CD4-positive, CD25-positive, alpha-beta regulatory T cell (primary cell): Measurements from ENCODE around the gene LCORL. TPM values are rescaled to one million over a fixed set of nuclear protein-coding genes. Genes with fewer than 3 reads are reported as not detected.

ENCODE experiments used
- ATAC-seq, 2 donors: fragments of 150-1000 bp; cut with Tn5 transposase; one replicate each; pipeline ENCODE4 v1.10.0; 2021; ENCODE audit warnings: low read depth in 2 of 2, moderate number of reproducible peaks in 2 of 2, moderate library complexity in 1 of 2
- DNase-seq, 3 donors: peaks; one replicate each; pipeline versions ENCODE4 v3.0.0 to v3.0.0-alpha.2; 2012 to 2022; ENCODE audit warnings: mixed read lengths in 1 of 3
- H3K27ac ChIP-seq: one replicate; pipeline ENCODE4 v1.7.0; 2013; ENCODE audit warnings: mild to moderate bottlenecking, low read length; ENCODE audit not compliant: insufficient read depth, poor library complexity, severe bottlenecking
- H3K27me3 ChIP-seq: one replicate; pipeline ENCODE4 v1.7.0; 2013; ENCODE audit warnings: low read length; ENCODE audit not compliant: control insufficient read depth, insufficient read depth
- H3K36me3 ChIP-seq: one replicate; pipeline ENCODE4 v1.7.0; 2013; ENCODE audit warnings: mild to moderate bottlenecking, low read length, moderate library complexity; ENCODE audit not compliant: control insufficient read depth, insufficient read depth
- H3K4me1 ChIP-seq: 2 replicates; pipeline ENCODE4 v1.7.0; 2013; ENCODE audit warnings: mild to moderate bottlenecking, low read length; ENCODE audit not compliant: insufficient read depth, control insufficient read depth, poor library complexity, severe bottlenecking
- H3K4me3 ChIP-seq: one replicate; pipeline ENCODE4 v1.7.0; 2013; ENCODE audit warnings: low read depth, mild to moderate bottlenecking, low read length, moderate library complexity
- H3K9me3 ChIP-seq, 2 experiments: 1 replicate in 1 of 2; 2 replicates in 1 of 2; pipeline ENCODE4 v1.7.0; 2013; ENCODE audit warnings: low read length in 2 of 2, mild to moderate bottlenecking in 1 of 2, moderate library complexity in 1 of 2; ENCODE audit not compliant: control insufficient read depth in 2 of 2
- H3K27ac Mint-ChIP-seq, 3 donors: one replicate each; pipeline ENCODE4 v1.8.0; 2020 to 2022; ENCODE audit warnings: mild to moderate bottlenecking in 3 of 3, mixed read lengths in 3 of 3, moderate library complexity in 2 of 3
- H3K27me3 Mint-ChIP-seq: one replicate; pipeline ENCODE4 v1.8.0; 2022; ENCODE audit warnings: mild to moderate bottlenecking, mixed read lengths
- H3K36me3 Mint-ChIP-seq: one replicate; pipeline ENCODE4 v1.8.0; 2020; ENCODE audit warnings: mixed read lengths
- H3K4me1 Mint-ChIP-seq, 4 donors: one replicate each; pipeline ENCODE4 v1.8.0; 2020 to 2022; ENCODE audit warnings: mixed read lengths in 4 of 4, mild to moderate bottlenecking in 1 of 4
- H3K4me3 Mint-ChIP-seq, 4 donors: one replicate each; pipeline ENCODE4 v1.8.0; 2020 to 2022; ENCODE audit warnings: mild to moderate bottlenecking in 4 of 4, mixed read lengths in 4 of 4, moderate library complexity in 3 of 4
- H3K9me3 Mint-ChIP-seq, 7 donors: one replicate each; pipeline ENCODE4 v1.8.0; 2020 to 2022; ENCODE audit warnings: mixed read lengths in 7 of 7, mild to moderate bottlenecking in 3 of 7, moderate library complexity in 2 of 7
- polyA plus RNA-seq, 4 donors: library from polyadenylated mRNA; unstranded; fragments of 300-500 nt; fragmentation: Illumina TruSeq; gene quantifications; one replicate each; pipeline ENCODE4 v1.2.3, GENCODE V29; 2021
- total RNA-seq: library from RNA; stranded (reverse); gene quantifications from one replicate; pipeline ENCODE4 v1.2.3, GENCODE V29; 2022

The LCORL gene
- 11.3 TPM for total RNA-seq
- 10 to 100 TPM in 2 of 4 donors, 1 to 10 TPM in 2; 7.0 to 15.6 (median 10.3) TPM for polyA plus RNA-seq

- DNase-seq (peak; percentile 82 to 94 (median 87)), ATAC-seq (peak; percentile 83 to 84)
- Mint-ChIP-seq H3K27me3 (peaks cover 47% of the 10 kb centered on the region), H3K27ac (peak within 1 kb of the TSS; percentile 90 to 94 (median 91)), H3K36me3 (no peaks in the 10 kb centered on the region), H3K9me3 (peaks cover 0 to 3% (median 0%) of the 10 kb centered on the region in 7 donors), H3K4me1 (peaks cover 8 to 31% (median 20%) of the 10 kb centered on the region in 4 donors), H3K4me3 (peak within 1 kb of the TSS; percentile 96 to 100 (median 96))
- Histone ChIP-seq H3K4me3 (peak within 1 kb of the TSS; percentile 92), H3K27me3 (peaks cover 5% of the 10 kb centered on the region), H3K9me3 (no peaks in the 10 kb centered on the region), H3K4me1 (peaks cover 24% of the 10 kb centered on the region), H3K36me3 (no peaks in the 10 kb centered on the region), H3K27ac (peak within 1 kb of the TSS; percentile 85)
These were observed at the start of gene LCORL for GRCh38 chr4:18021720-18022571. LCORL (minus strand) TSS chr4:18021755; CDS start chr4:18021751, 4 bp downstream.

DNA sequence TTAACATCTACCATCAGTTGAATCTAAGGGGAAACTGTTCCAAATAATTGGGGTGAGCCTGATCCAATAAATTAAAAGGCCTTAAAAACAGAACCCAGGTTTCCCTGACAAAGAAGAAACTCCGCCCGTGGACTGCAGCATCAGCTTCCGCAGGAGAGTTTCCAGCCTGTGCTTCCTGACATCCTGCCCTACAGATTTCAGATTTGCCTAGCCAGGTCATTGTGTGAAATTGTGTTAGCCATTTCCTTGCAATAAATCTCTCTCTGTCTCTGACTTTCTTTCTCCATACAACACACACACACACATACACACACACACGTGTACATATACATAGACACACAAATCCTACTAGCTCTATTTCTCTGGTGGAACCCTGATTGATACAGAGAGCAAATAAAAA lies 48.3 kb upstream of the LCORL start:
- Mint-ChIP-seq H3K27me3 (peaks cover 34% of the 10 kb centered on the region), H3K27ac (no peak overlapping the region), H3K9me3 (peaks cover 0 to 15% (median 7%) of the 10 kb centered on the region in 7 donors), H3K36me3 (no peaks in the 10 kb centered on the region), H3K4me1 (peaks cover 0 to 2% (median 1%) of the 10 kb centered on the region in 4 donors), H3K4me3 (no peak overlapping the region)
- H3K27ac ChIP-seq = no peak overlapping the region
- peaks cover 13% of the 10 kb centered on the region for H3K27me3 ChIP-seq
- no peaks in the 10 kb centered on the region for H3K9me3 ChIP-seq
- no peaks in the 10 kb centered on the region for H3K36me3 ChIP-seq
- H3K4me3 ChIP-seq = no peak overlapping the region
- ATAC-seq (no peak), DNase-seq (no peak)
- no peaks in the 10 kb centered on the region for H3K4me1 ChIP-seq

- Histone ChIP-seq H3K27ac (no peak overlapping the region), H3K9me3 (peaks cover 10% of the 10 kb centered on the region in 2 experiments), H3K27me3 (peaks cover 13% of the 10 kb centered on the region), H3K4me1 (no peaks in the 10 kb centered on the region), H3K4me3 (no peak overlapping the region), H3K36me3 (no peaks in the 10 kb centered on the region)
- H3K27me3 Mint-ChIP-seq = peaks cover 34% of the 10 kb centered on the region
- H3K9me3 Mint-ChIP-seq = peaks cover 4 to 21% (median 8%) of the 10 kb centered on the region in 7 donors
- ATAC-seq (no peak), DNase-seq (no peak)
- H3K4me3 Mint-ChIP-seq = no peak overlapping the region
- no peak overlapping the region for H3K27ac Mint-ChIP-seq
- peaks cover 0 to 2% (median 0%) of the 10 kb centered on the region in 4 donors for H3K4me1 Mint-ChIP-seq
- H3K36me3 Mint-ChIP-seq = no peaks in the 10 kb centered on the region
These were observed 45.5 kb upstream of the LCORL start for GRCh38 chr4:18067031-18067430.

- Mint-ChIP-seq H3K4me1 (peaks cover under 1 to 5% (median 2%) of the 10 kb centered on the region in 4 donors), H3K27ac (no peak overlapping the region), H3K4me3 (no peak overlapping the region), H3K27me3 (peaks cover 21% of the 10 kb centered on the region), H3K36me3 (no peaks in the 10 kb centered on the region), H3K9me3 (peaks cover 3 to 21% (median 7%) of the 10 kb centered on the region in 7 donors)
- peaks cover 2% of the 10 kb centered on the region for H3K27me3 ChIP-seq
- H3K9me3 ChIP-seq = peaks cover 10% of the 10 kb centered on the region in 2 experiments
- no peaks in the 10 kb centered on the region for H3K36me3 ChIP-seq
- no peak overlapping the region for H3K27ac ChIP-seq
- no peaks in the 10 kb centered on the region for H3K4me1 ChIP-seq
- DNase-seq = no peak
- H3K4me3 ChIP-seq = no peak overlapping the region
- no peak for ATAC-seq
These were observed 41.5 kb upstream of the LCORL start for GRCh38 chr4:18063079-18063478.

- Mint-ChIP-seq H3K36me3 (no peaks in the 10 kb centered on the region), H3K4me3 (peak overlapping the region in 3 of 4 donors; percentile 6 to 36 (median 20)), H3K9me3 (peaks cover 0 to 3% (median under 1%) of the 10 kb centered on the region in 7 donors), H3K27me3 (peaks cover 50% of the 10 kb centered on the region), H3K4me1 (peaks cover 9 to 23% (median 16%) of the 10 kb centered on the region in 4 donors), H3K27ac (no peak overlapping the region)
- Histone ChIP-seq H3K4me3 (peak overlapping the region; percentile 59), H3K36me3 (no peaks in the 10 kb centered on the region), H3K27me3 (peaks cover 17% of the 10 kb centered on the region), H3K9me3 (no peaks in the 10 kb centered on the region), H3K27ac (no peak overlapping the region), H3K4me1 (peaks cover 15% of the 10 kb centered on the region)
- no peak for DNase-seq
- no peak for ATAC-seq
These were observed 36.4 kb upstream of the LCORL start for GRCh38 chr4:18057821-18058533.

- peaks cover 15% of the 10 kb centered on the region for H3K4me1 ChIP-seq
- peaks cover 9 to 23% (median 16%) of the 10 kb centered on the region in 4 donors for H3K4me1 Mint-ChIP-seq
- no peaks in the 10 kb centered on the region for H3K36me3 ChIP-seq
- H3K4me3 ChIP-seq = no peak overlapping the region
- ATAC-seq = no peak
- H3K36me3 Mint-ChIP-seq = no peaks in the 10 kb centered on the region
- DNase-seq = no peak
- no peak overlapping the region for H3K4me3 Mint-ChIP-seq
- H3K27ac Mint-ChIP-seq = no peak overlapping the region
- H3K27ac ChIP-seq = no peak overlapping the region
- H3K27me3 ChIP-seq = peaks cover 20% of the 10 kb centered on the region
- H3K27me3 Mint-ChIP-seq = peaks cover 50% of the 10 kb centered on the region
- peaks cover 0 to 2% (median 0%) of the 10 kb centered on the region in 7 donors for H3K9me3 Mint-ChIP-seq
- H3K9me3 ChIP-seq = no peaks in the 10 kb centered on the region
These were observed 34.5 kb upstream of the LCORL start for GRCh38 chr4:18056030-18056429.

GRCh38 chr4:18052158-18052557 lies 30.6 kb upstream of the LCORL start:
- Histone ChIP-seq H3K27me3 (peaks cover 20% of the 10 kb centered on the region), H3K4me1 (peaks cover 6% of the 10 kb centered on the region), H3K27ac (no peak overlapping the region), H3K9me3 (no peaks in the 10 kb centered on the region), H3K36me3 (no peaks in the 10 kb centered on the region), H3K4me3 (no peak overlapping the region)
- Mint-ChIP-seq H3K36me3 (no peaks in the 10 kb centered on the region), H3K9me3 (peaks cover 0 to 6% (median 0%) of the 10 kb centered on the region in 7 donors), H3K27me3 (peaks cover 44% of the 10 kb centered on the region), H3K27ac (no peak overlapping the region), H3K4me3 (no peak overlapping the region), H3K4me1 (peaks cover 0 to 13% (median 9%) of the 10 kb centered on the region in 4 donors)
- ATAC-seq = no peak
- no peak for DNase-seq
